PFSK-1 (cell line): ENCODE data around the gene C5.

Source experiments
- FOXP2 ChIP-seq: optimal IDR thresholded peaks from 2 replicates; pipeline ENCODE3; 2011; ENCODE audit warnings: borderline replicate concordance, control low read depth, inconsistent platforms; ENCODE audit not compliant: insufficient read depth; ENCODE audit errors: extremely low read length, extremely low read depth
- POLR2AphosphoS5 ChIP-seq: IDR thresholded peaks from 2 replicates; pipeline ENCODE4 v1.6.1; 2012; ENCODE audit warnings: low read depth, mild to moderate bottlenecking, control low read depth, low read length, moderate library complexity
- REST ChIP-seq, 2 experiments: IDR thresholded peaks; 2 replicates each; pipeline versions ENCODE4 v1.6.1 to v1.8.0; 2011 to 2012; ENCODE audit warnings: low read depth in 2 of 2, low read length in 2 of 2, control low read depth in 1 of 2, inconsistent platforms in 1 of 2, mild to moderate bottlenecking in 1 of 2, moderate library complexity in 1 of 2; ENCODE audit not compliant: insufficient read depth in 1 of 2
- SIN3A ChIP-seq: IDR thresholded peaks from 2 replicates; pipeline ENCODE4 v1.6.1; 2012; ENCODE audit warnings: mild to moderate bottlenecking, low read length, moderate library complexity, borderline replicate concordance; ENCODE audit not compliant: insufficient read depth
- TAF1 ChIP-seq: IDR thresholded peaks from 2 replicates; pipeline ENCODE4 v1.6.1; 2012; ENCODE audit warnings: low read length, control low read depth, borderline replicate concordance; ENCODE audit not compliant: insufficient read depth

Gene C5

DNA sequence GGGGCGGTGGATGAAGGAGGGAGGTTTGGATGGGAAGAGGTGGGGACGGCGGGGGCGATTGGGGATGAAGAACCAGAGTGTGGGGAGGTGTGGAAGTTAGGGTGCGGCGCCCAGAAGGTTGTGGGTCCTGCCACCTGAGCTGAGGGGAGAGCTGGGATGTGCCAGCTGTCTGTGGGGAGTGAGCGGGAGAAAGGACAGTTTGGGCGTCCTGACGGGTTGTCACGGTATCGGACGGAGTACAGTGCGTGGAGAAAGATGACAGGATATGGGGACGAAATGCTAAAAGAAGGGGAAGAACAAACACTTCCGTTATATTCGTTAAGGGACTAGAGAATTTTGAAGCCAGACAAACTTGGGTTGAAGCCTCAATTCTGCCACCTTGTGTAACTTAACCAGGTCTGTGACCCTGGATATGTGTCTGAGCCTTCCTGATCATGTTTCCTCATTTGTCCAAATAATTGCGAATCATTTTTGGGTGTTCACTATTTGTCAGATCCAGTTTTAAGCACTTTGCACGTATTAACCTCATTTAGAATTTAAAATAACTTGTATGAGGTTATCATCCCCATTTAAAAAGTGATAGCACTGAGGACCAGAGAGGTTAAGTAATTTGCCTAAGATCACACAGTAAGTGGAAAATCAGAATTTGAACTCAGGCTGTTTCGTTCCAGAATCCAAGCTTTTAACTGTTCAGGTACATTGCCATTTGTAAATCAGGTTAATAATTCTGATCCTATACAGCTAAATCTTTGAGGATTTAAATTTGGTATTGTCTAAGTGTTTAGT is 25.4 kb upstream of the C5 start:
- no peak for TF ChIP-seq TAF1
- no peak for TF ChIP-seq FOXP2
- TF ChIP-seq SIN3A: no peak
- no peak for TF ChIP-seq POLR2AphosphoS5
- TF ChIP-seq REST (IDR thresholded peaks at IDR 0.05; ENCODE audit: insufficient read depth in 1 of 2, low read depth in 2 of 2, low read length in 2 of 2): no peak

GRCh38 chr9:121074370-121075250 is 24.5 kb upstream of the C5 start, which contains the start of gene CNTRL:
TSS of gene CNTRL (plus strand) at chr9:121074955. CDS start at chr9:121088327, 13,372 bp downstream.
- 0 out of 2 replicates have a peak, but pooled peaks have one; percentile 37 for TF ChIP-seq TAF1
- no peak for TF ChIP-seq REST (IDR thresholded peaks at IDR 0.05; ENCODE audit: insufficient read depth in 1 of 2, low read depth in 2 of 2, low read length in 2 of 2)
- TF ChIP-seq FOXP2: peak; percentile 89
- peak; percentile 39; the same call in 1 of the 2 replicates for TF ChIP-seq POLR2AphosphoS5

DNA sequence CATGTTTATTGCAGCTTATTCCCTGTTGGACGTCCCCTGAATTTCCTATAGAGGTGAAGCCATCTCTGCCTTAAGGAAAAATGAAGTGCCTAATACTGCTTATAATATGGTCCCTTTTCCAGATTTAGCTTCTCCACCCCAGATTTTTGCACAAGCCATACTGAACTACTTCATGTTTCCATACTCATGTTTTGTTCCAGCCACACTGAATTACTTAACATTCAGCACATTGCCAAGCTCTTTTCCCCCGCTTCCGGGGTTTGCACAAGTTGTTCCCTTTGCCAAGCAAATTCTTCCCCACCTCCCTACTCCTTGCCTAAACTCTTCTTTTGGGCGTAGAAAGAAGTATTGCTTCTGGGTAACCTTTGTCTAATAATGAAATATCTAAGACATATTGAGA is 23.0 kb upstream of the C5 start:
- TF ChIP-seq TAF1: no peak
- no peak for TF ChIP-seq SIN3A
- TF ChIP-seq REST (IDR thresholded peaks at IDR 0.05; ENCODE audit: insufficient read depth in 1 of 2, low read depth in 2 of 2, low read length in 2 of 2): no peak
- TF ChIP-seq FOXP2: no peak
- no peak for TF ChIP-seq POLR2AphosphoS5

- TF ChIP-seq FOXP2: no peak
- no peak for TF ChIP-seq POLR2AphosphoS5
- TF ChIP-seq TAF1: no peak
Measured at GRCh38 chr9:121071756-121072421, 21.8 kb upstream of the C5 start.

- TF ChIP-seq REST (IDR thresholded peaks at IDR 0.05; ENCODE audit: insufficient read depth in 1 of 2, low read depth in 2 of 2, low read length in 2 of 2) (no peak), TAF1 (no peak), FOXP2 (no peak), SIN3A (no peak), POLR2AphosphoS5 (no peak)
Measured at GRCh38 chr9:121071370-121071755, 21.3 kb upstream of the C5 start.
